Ishikawa (cell line): ENCODE results near the gene ANAPC16.

Source experiments
- EGR1 ChIP-seq: IDR thresholded peaks from 2 replicates; pipeline ENCODE4 v1.6.1; 2012
- EP300 ChIP-seq: IDR thresholded peaks from 2 replicates; pipeline ENCODE4 v1.6.1; 2012; ENCODE audit warnings: borderline replicate concordance
- FOXM1 ChIP-seq: IDR thresholded peaks from 2 replicates; pipeline ENCODE4 v1.6.1; 2012; ENCODE audit warnings: low read depth, borderline replicate concordance
- RAD21 ChIP-seq: IDR thresholded peaks from 2 replicates; pipeline ENCODE4 v1.6.1; 2012; ENCODE audit warnings: low read depth
- TEAD4 ChIP-seq: IDR thresholded peaks from 2 replicates; pipeline ENCODE4 v1.6.1; 2012
- TF ChIP-seq, protein P1 (sequence below): IDR thresholded peaks from 2 replicates; pipeline ENCODE4 v1.6.1; 2012; ENCODE audit warnings: low read depth, mild to moderate bottlenecking

DNA sequence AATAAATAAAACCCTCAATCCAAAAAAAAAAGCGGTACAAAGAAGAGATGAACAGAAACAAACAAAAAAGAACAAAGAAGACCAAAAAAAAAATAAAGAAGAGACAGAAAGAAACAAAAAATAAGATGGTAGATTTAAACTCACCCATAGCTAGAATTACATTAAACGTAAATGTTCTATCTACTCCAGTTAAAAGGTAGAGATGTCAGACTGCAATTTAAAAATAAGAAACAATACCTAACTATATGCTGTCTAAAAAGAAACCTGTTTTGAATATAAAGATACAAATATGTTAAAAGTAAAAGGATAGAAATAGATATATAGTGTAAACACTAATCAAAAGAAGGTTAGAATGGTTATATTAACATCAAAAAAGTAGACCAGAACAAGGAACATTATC is 31.7 kb upstream of the ANAPC16 start:
- TF ChIP-seq FOXM1: no peak
- no peak for TF ChIP-seq EGR1
- TF ChIP-seq RAD21: no peak
- no peak for TF ChIP-seq EP300
- TF ChIP-seq TEAD4: no peak
- TF ChIP-seq, protein P1, sequence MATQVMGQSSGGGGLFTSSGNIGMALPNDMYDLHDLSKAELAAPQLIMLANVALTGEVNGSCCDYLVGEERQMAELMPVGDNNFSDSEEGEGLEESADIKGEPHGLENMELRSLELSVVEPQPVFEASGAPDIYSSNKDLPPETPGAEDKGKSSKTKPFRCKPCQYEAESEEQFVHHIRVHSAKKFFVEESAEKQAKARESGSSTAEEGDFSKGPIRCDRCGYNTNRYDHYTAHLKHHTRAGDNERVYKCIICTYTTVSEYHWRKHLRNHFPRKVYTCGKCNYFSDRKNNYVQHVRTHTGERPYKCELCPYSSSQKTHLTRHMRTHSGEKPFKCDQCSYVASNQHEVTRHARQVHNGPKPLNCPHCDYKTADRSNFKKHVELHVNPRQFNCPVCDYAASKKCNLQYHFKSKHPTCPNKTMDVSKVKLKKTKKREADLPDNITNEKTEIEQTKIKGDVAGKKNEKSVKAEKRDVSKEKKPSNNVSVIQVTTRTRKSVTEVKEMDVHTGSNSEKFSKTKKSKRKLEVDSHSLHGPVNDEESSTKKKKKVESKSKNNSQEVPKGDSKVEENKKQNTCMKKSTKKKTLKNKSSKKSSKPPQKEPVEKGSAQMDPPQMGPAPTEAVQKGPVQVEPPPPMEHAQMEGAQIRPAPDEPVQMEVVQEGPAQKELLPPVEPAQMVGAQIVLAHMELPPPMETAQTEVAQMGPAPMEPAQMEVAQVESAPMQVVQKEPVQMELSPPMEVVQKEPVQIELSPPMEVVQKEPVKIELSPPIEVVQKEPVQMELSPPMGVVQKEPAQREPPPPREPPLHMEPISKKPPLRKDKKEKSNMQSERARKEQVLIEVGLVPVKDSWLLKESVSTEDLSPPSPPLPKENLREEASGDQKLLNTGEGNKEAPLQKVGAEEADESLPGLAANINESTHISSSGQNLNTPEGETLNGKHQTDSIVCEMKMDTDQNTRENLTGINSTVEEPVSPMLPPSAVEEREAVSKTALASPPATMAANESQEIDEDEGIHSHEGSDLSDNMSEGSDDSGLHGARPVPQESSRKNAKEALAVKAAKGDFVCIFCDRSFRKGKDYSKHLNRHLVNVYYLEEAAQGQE: no peak
